Natural killer cell (primary cell): Measurements from ENCODE around the gene NPIPA8. TPM values are rescaled to one million over a fixed set of nuclear protein-coding genes. Genes with fewer than 3 reads are reported as not detected.
"Not testable (repeated sequence)": the region's sequence is repeated elsewhere in the genome, so short reads cannot be mapped to it uniquely, and the experiment has no call there.

ENCODE experiments used
- ATAC-seq, 3 donors: fragments of 150-1000 bp in 2 of 3; fragments of 200-7000 bp in 1 of 3; cut with Tn5 transposase; 1 replicate in 1 of 3; 2 replicates in 2 of 3; pipeline ENCODE4 v1.10.0; 2021; ENCODE audit warnings: mild to moderate bottlenecking in 2 of 3, moderate library complexity in 2 of 3
- DNase-seq, 2 donors: peaks; one replicate each; pipeline versions ENCODE4 v3.0.0 to v3.0.0-alpha.2; 2013 to 2021; ENCODE audit warnings: mixed read lengths in 1 of 2
- H3K27ac ChIP-seq: one replicate; pipeline ENCODE4 v1.5.1; 2013; ENCODE audit warnings: mild to moderate bottlenecking, low read length
- H3K27me3 ChIP-seq: one replicate; pipeline ENCODE4 v1.6.1; 2013; ENCODE audit warnings: low read length; ENCODE audit not compliant: control insufficient read depth, insufficient read depth
- H3K36me3 ChIP-seq: one replicate; pipeline ENCODE4 v1.6.1; 2013; ENCODE audit warnings: low read length; ENCODE audit not compliant: control insufficient read depth, insufficient read depth
- H3K4me1 ChIP-seq: one replicate; pipeline ENCODE4 v1.6.1; 2013; ENCODE audit warnings: low read length; ENCODE audit not compliant: control insufficient read depth, insufficient read depth
- H3K4me3 ChIP-seq: one replicate; pipeline ENCODE4 v1.5.1; 2013; ENCODE audit warnings: low read length
- H3K9me3 ChIP-seq: one replicate; pipeline ENCODE4 v1.6.1; 2013; ENCODE audit warnings: low read length; ENCODE audit not compliant: control insufficient read depth, insufficient read depth
- H3K27ac Mint-ChIP-seq, 2 donors: one replicate each; pipeline ENCODE4 v1.8.0; 2022; ENCODE audit warnings: mild to moderate bottlenecking in 2 of 2, mixed read lengths in 2 of 2, moderate library complexity in 1 of 2
- H3K27me3 Mint-ChIP-seq, 2 donors: one replicate each; pipeline ENCODE4 v1.8.0; 2022; ENCODE audit warnings: low read depth in 2 of 2, mixed read lengths in 2 of 2
- H3K36me3 Mint-ChIP-seq: one replicate; pipeline ENCODE4 v1.8.0; 2022; ENCODE audit warnings: mixed read lengths
- H3K4me1 Mint-ChIP-seq, 2 donors: one replicate each; pipeline ENCODE4 v1.8.0; 2022; ENCODE audit warnings: mixed read lengths in 2 of 2
- H3K4me3 Mint-ChIP-seq: one replicate; pipeline ENCODE4 v1.8.0; 2022; ENCODE audit warnings: mild to moderate bottlenecking, moderate library complexity, mixed read lengths
- H3K9me3 Mint-ChIP-seq, 2 donors: one replicate each; pipeline ENCODE4 v1.8.0; 2022; ENCODE audit warnings: mixed read lengths in 2 of 2
- WGBS: methylation state at CpG from one replicate; pipeline ENCODE4 v1.1.7; 2013; ENCODE audit warnings: missing lambda C conversion rate; ENCODE audit not compliant: insufficient coverage; 5-methylcytosine and 5-hydroxymethylcytosine counted together
- intact Hi-C: fragments of 100-400 bp; cut with micrococcal nuclease; formaldehyde crosslinking; loops from one replicate; pipeline ENCODE4 v1.14.2; 2022
- total RNA-seq, 4 donors: library from RNA; stranded (reverse); fragments of 120-200 nt in 1 of 4; gene quantifications; one replicate each; pipeline versions ENCODE4 v1.2.3 to v1.2.4, GENCODE V29; 2013 to 2022

Gene NPIPA8
- total RNA-seq, 3 donors from 2014 or later (not counting 1 experiment from before 2014, with no cell fraction given) = 0.19 TPM; not detected in 2

- H3K4me1 ChIP-seq, H3K27ac Mint-ChIP-seq, H3K4me3 Mint-ChIP-seq, intact Hi-C loops, H3K27me3 ChIP-seq, DNase-seq, H3K9me3 ChIP-seq, H3K27me3 Mint-ChIP-seq, H3K9me3 Mint-ChIP-seq, H3K27ac ChIP-seq, H3K4me3 ChIP-seq, ATAC-seq, H3K4me1 Mint-ChIP-seq, H3K36me3 Mint-ChIP-seq, H3K36me3 ChIP-seq: not testable (repeated sequence)
- WGBS = no CpG with 5 or more reads among the region's 1 CpG
Measured at GRCh38 chr16:18297714-18298113, 38.8 kb downstream of the NPIPA8 start.

GRCh38 chr16:18296931-18297330, 39.6 kb downstream of the NPIPA8 start:
- H3K27me3 ChIP-seq, H3K4me3 Mint-ChIP-seq, H3K4me1 ChIP-seq, intact Hi-C loops, H3K36me3 Mint-ChIP-seq, H3K9me3 ChIP-seq, H3K36me3 ChIP-seq, H3K9me3 Mint-ChIP-seq, H3K4me1 Mint-ChIP-seq, H3K27ac Mint-ChIP-seq, DNase-seq, ATAC-seq, H3K27ac ChIP-seq, H3K4me3 ChIP-seq, H3K27me3 Mint-ChIP-seq: not testable (repeated sequence)
- no CpG with 5 or more reads among the region's 7 CpGs for WGBS

GRCh38 chr16:18294371-18294770, 42.2 kb downstream of the NPIPA8 start:
- DNase-seq = not testable (repeated sequence)

GRCh38 chr16:18293337-18293956, 43.1 kb downstream of the NPIPA8 start:
- H3K27ac Mint-ChIP-seq, H3K4me1 Mint-ChIP-seq, H3K27ac ChIP-seq, intact Hi-C loops, H3K36me3 Mint-ChIP-seq, H3K27me3 ChIP-seq, H3K4me3 Mint-ChIP-seq, ATAC-seq, H3K27me3 Mint-ChIP-seq, H3K4me3 ChIP-seq, H3K4me1 ChIP-seq, H3K9me3 ChIP-seq, H3K9me3 Mint-ChIP-seq, DNase-seq, H3K36me3 ChIP-seq: not testable (repeated sequence)
- WGBS = no CpG with 5 or more reads among the region's 3 CpGs

More at GRCh38 chr16:18294371-18294770, 42.2 kb downstream of the NPIPA8 start:
- ATAC-seq, H3K36me3 Mint-ChIP-seq, H3K27ac ChIP-seq, H3K27ac Mint-ChIP-seq, H3K27me3 Mint-ChIP-seq, intact Hi-C loops, H3K36me3 ChIP-seq, H3K4me3 Mint-ChIP-seq, H3K9me3 Mint-ChIP-seq, H3K4me3 ChIP-seq, H3K4me1 Mint-ChIP-seq, H3K9me3 ChIP-seq, H3K27me3 ChIP-seq, H3K4me1 ChIP-seq: not testable (repeated sequence)
- WGBS = no CpG with 5 or more reads among the region's 5 CpGs

GRCh38 chr16:18290959-18291358, 45.6 kb downstream of the NPIPA8 start:
- H3K36me3 ChIP-seq, DNase-seq, H3K4me3 Mint-ChIP-seq, H3K27me3 Mint-ChIP-seq, intact Hi-C loops, H3K27ac ChIP-seq, H3K4me1 Mint-ChIP-seq, ATAC-seq, H3K9me3 ChIP-seq, H3K27ac Mint-ChIP-seq, H3K36me3 Mint-ChIP-seq, H3K4me1 ChIP-seq, H3K27me3 ChIP-seq, H3K4me3 ChIP-seq, H3K9me3 Mint-ChIP-seq: not testable (repeated sequence)
- WGBS = no CpG with 5 or more reads among the region's 2 CpGs

GRCh38 chr16:18286342-18286741, 50.2 kb downstream of the NPIPA8 start:
- H3K9me3 Mint-ChIP-seq, H3K4me3 Mint-ChIP-seq, H3K27me3 ChIP-seq, H3K36me3 Mint-ChIP-seq, H3K36me3 ChIP-seq, H3K4me1 Mint-ChIP-seq, H3K27me3 Mint-ChIP-seq, intact Hi-C loops, H3K4me1 ChIP-seq, H3K9me3 ChIP-seq, DNase-seq, H3K27ac Mint-ChIP-seq, H3K4me3 ChIP-seq, H3K27ac ChIP-seq: not testable (repeated sequence)
- no CpG with 5 or more reads among the region's 1 CpG for WGBS
- ATAC-seq = peak in 1 of 3 donors; percentile 6

- WGBS = no CpG with 5 or more reads among the region's 3 CpGs
- H3K9me3 ChIP-seq, H3K9me3 Mint-ChIP-seq, H3K36me3 Mint-ChIP-seq, H3K27me3 Mint-ChIP-seq, H3K4me3 Mint-ChIP-seq, H3K27me3 ChIP-seq, intact Hi-C loops, H3K4me3 ChIP-seq, H3K4me1 Mint-ChIP-seq, H3K4me1 ChIP-seq, H3K27ac Mint-ChIP-seq, H3K36me3 ChIP-seq, DNase-seq, H3K27ac ChIP-seq, ATAC-seq: not testable (repeated sequence)
Measured at GRCh38 chr16:18280319-18280718, 56.2 kb downstream of the NPIPA8 start.

- H3K27me3 ChIP-seq, H3K36me3 ChIP-seq, H3K9me3 Mint-ChIP-seq, intact Hi-C loops, H3K4me3 Mint-ChIP-seq, H3K4me3 ChIP-seq, H3K4me1 Mint-ChIP-seq, H3K27ac Mint-ChIP-seq, H3K9me3 ChIP-seq, H3K4me1 ChIP-seq, H3K27ac ChIP-seq, H3K27me3 Mint-ChIP-seq, DNase-seq, ATAC-seq, H3K36me3 Mint-ChIP-seq: not testable (repeated sequence)
- WGBS = no CpG with 5 or more reads among the region's 3 CpGs
Measured at GRCh38 chr16:18276756-18277155, 59.8 kb downstream of the NPIPA8 start.
